HG03066 (cell line): ENCODE results near the gene NUTF2.
A peak's percentile ranks its signal among the peaks of the same experiment; 100 is the strongest.

Source experiments
- ATAC-seq: cut with Tn5 transposase; IDR thresholded peaks from one replicate; pipeline ENCODE4 v1.9.1; 2021; ENCODE audit warnings: low read depth; ENCODE audit not compliant: unreplicated experiment

Gene NUTF2

GRCh38 chr16:67846320-67847063 is at the start of gene NUTF2:
TSS of gene NUTF2 (plus strand) at chr16:67846933. CDS start at chr16:67865131, 18,198 bp downstream.
- peak; percentile 47 for ATAC-seq

GRCh38 chr16:67800338-67800926 is 46.3 kb upstream of the NUTF2 start:
- ATAC-seq, result no peak

GRCh38 chr16:67801241-67801640 is 45.5 kb upstream of the NUTF2 start:
- no peak for ATAC-seq

GRCh38 chr16:67801883-67802282 is 44.9 kb upstream of the NUTF2 start:
- ATAC-seq, result no peak

GRCh38 chr16:67803894-67804293 is 42.8 kb upstream of the NUTF2 start:
- ATAC-seq, result no peak

- ATAC-seq, result no peak
Observed at GRCh38 chr16:67804853-67805542, 41.7 kb upstream of the NUTF2 start.

GRCh38 chr16:67805718-67806427 is 40.9 kb upstream of the NUTF2 start:
- ATAC-seq, result no peak

GRCh38 chr16:67806428-67807147 is 40.1 kb upstream of the NUTF2 start, which contains the start of the genes RANBP10 and TSNAXIP1:
TSS of gene RANBP10 (minus strand) at chr16:67806560. CDS start at chr16:67806536, 24 bp downstream.
TSS of gene TSNAXIP1 (plus strand) at chr16:67806889. CDS start at chr16:67807150, 261 bp downstream.
- peak; percentile 87 for ATAC-seq

GRCh38 chr16:67807148-67807682 is 39.5 kb upstream of the NUTF2 start:
- no peak for ATAC-seq

GRCh38 chr16:67811899-67812298 is 34.8 kb upstream of the NUTF2 start:
- ATAC-seq, result no peak

- ATAC-seq, result no peak
Observed at GRCh38 chr16:67814567-67814966, 32.2 kb upstream of the NUTF2 start.

- ATAC-seq, result no peak
Observed at GRCh38 chr16:67820608-67821259, 26.0 kb upstream of the NUTF2 start.

GRCh38 chr16:67822511-67822910 is 24.2 kb upstream of the NUTF2 start:
- ATAC-seq, result no peak

GRCh38 chr16:67825119-67825518 is 21.6 kb upstream of the NUTF2 start:
- no peak for ATAC-seq

- no peak for ATAC-seq
Observed at GRCh38 chr16:67825906-67826305, 20.8 kb upstream of the NUTF2 start.

- no peak for ATAC-seq
Observed at GRCh38 chr16:67828651-67829050, 18.1 kb upstream of the NUTF2 start.

- no peak for ATAC-seq
Observed at GRCh38 chr16:67833030-67833414, 13.7 kb upstream of the NUTF2 start.

GRCh38 chr16:67833415-67834241 is 13.1 kb upstream of the NUTF2 start:
- ATAC-seq, result peak; percentile 96

- no peak for ATAC-seq
Observed at GRCh38 chr16:67834242-67834614, 12.5 kb upstream of the NUTF2 start.
